ENCODE data around the gene SEZ6. TPM values are rescaled to one million over a fixed set of nuclear protein-coding genes. Genes with fewer than 3 reads are reported as not detected.
A peak's percentile ranks its signal among the peaks of the same experiment; 100 is the strongest.

Gene SEZ6
- polyA plus RNA-seq, 3 donors = 0.17 to 0.33 (median 0.18) TPM

GRCh38 chr17:28912938-28913333 lies 92.9 kb downstream of the SEZ6 start:
- H3K27me3 Mint-ChIP-seq (ENCODE audit: low read depth in 3 of 3) = peaks cover 0 to 3% (median 0%) of the 10 kb centered on the region in 3 donors

GRCh38 chr17:28912281-28912937 lies 93.4 kb downstream of the SEZ6 start:
- peak; percentile 45 for TF ChIP-seq CTCF (IDR thresholded peaks at IDR 0.05)
- peaks cover 98 to 100% of the 10 kb centered on the region in 2 donors for H3K36me3 ChIP-seq (replicated peaks in 1 of 2; ENCODE audit: control insufficient read depth in 1 of 2, insufficient read depth in 2 of 2, low read length in 2 of 2)
- WGBS (ENCODE audit: insufficient coverage) = 95% methylated on average over 16 of the region's 20 CpGs
- DNase-seq = no peak
- H4K20me1 ChIP-seq (ENCODE audit: insufficient read depth, low read length) = peaks cover 79% of the 10 kb centered on the region
- H3K4me1 ChIP-seq (ENCODE audit: control insufficient read depth in 1 of 2, insufficient read depth in 2 of 2, low read length in 2 of 2) = no peaks in the 10 kb centered on the region
- peak overlapping the region in 1 of 2 donors; percentile 43 for H3K27ac ChIP-seq (ENCODE audit: low read depth in 1 of 2, low read length in 2 of 2)
- H3K9me3 ChIP-seq (replicated peaks in 1 of 2; ENCODE audit: control insufficient read depth in 1 of 2, insufficient read depth in 1 of 2, low read length in 2 of 2) = no peaks in the 10 kb centered on the region
- H3K4me3 ChIP-seq (replicated peaks in 1 of 3; ENCODE audit: low read depth in 2 of 3, low read length in 3 of 3) = no peak overlapping the region
- no peaks in the 10 kb centered on the region for H3K9me3 Mint-ChIP-seq
- H3K9ac ChIP-seq (ENCODE audit: insufficient read depth, low read length, poor library complexity, severe bottlenecking) = no peak overlapping the region
- no peaks in the 10 kb centered on the region for H3K4me1 Mint-ChIP-seq
- no peak overlapping the region for H2AFZ ChIP-seq (ENCODE audit: insufficient read depth, low read depth, low read length, poor library complexity, severe bottlenecking)
- no peaks in the 10 kb centered on the region for H3K27me3 ChIP-seq (ENCODE audit: control insufficient read depth in 2 of 2, insufficient read depth in 2 of 2, low read length in 2 of 2)
- peaks cover 93 to 95% of the 10 kb centered on the region in 2 donors for H3K36me3 Mint-ChIP-seq
- H3K79me2 ChIP-seq (ENCODE audit: insufficient read depth, low read length) = peaks cover 10% of the 10 kb centered on the region
- intact Hi-C loops (cut with micrococcal nuclease) = no loop called here
- no peak overlapping the region for H3K4me3 Mint-ChIP-seq
- peaks cover 0 to 1% (median 0%) of the 10 kb centered on the region in 3 donors for H3K27me3 Mint-ChIP-seq (ENCODE audit: low read depth in 3 of 3)
- H3K4me2 ChIP-seq (replicated peaks; ENCODE audit: extremely low read depth, low read length, poor library complexity, severe bottlenecking) = no peak overlapping the region
- peak overlapping the region in 4 of 7 donors; percentile 27 to 79 (median 58) for H3K27ac Mint-ChIP-seq

More at GRCh38 chr17:28912938-28913333, 92.9 kb downstream of the SEZ6 start:
- no peak overlapping the region for H3K27ac ChIP-seq (ENCODE audit: low read depth in 1 of 2, low read length in 2 of 2)
- Mint-ChIP-seq H3K36me3 (peaks cover 93 to 95% of the 10 kb centered on the region in 2 donors), H3K4me1 (no peaks in the 10 kb centered on the region), H3K27ac (peak overlapping the region in 3 of 7 donors; percentile 4 to 79 (median 73)), H3K9me3 (no peaks in the 10 kb centered on the region), H3K4me3 (no peak overlapping the region)
- TF ChIP-seq CTCF (IDR thresholded peaks at IDR 0.05) = no peak
- H3K9me3 ChIP-seq (replicated peaks in 1 of 2; ENCODE audit: control insufficient read depth in 1 of 2, insufficient read depth in 1 of 2, low read length in 2 of 2) = no peaks in the 10 kb centered on the region
- peaks cover 10% of the 10 kb centered on the region for H3K79me2 ChIP-seq (ENCODE audit: insufficient read depth, low read length)
- no peak overlapping the region for H2AFZ ChIP-seq (ENCODE audit: insufficient read depth, low read depth, low read length, poor library complexity, severe bottlenecking)
- intact Hi-C loops (cut with micrococcal nuclease) = no loop called here
- no peak for DNase-seq
- WGBS (ENCODE audit: insufficient coverage) = 100% methylated on average over 4 of the region's 6 CpGs
- peaks cover 82% of the 10 kb centered on the region for H4K20me1 ChIP-seq (ENCODE audit: insufficient read depth, low read length)
- no peaks in the 10 kb centered on the region for H3K4me1 ChIP-seq (ENCODE audit: control insufficient read depth in 1 of 2, insufficient read depth in 2 of 2, low read length in 2 of 2)
- H3K4me3 ChIP-seq (replicated peaks in 1 of 3; ENCODE audit: low read depth in 2 of 3, low read length in 3 of 3) = no peak overlapping the region
- no peak overlapping the region for H3K9ac ChIP-seq (ENCODE audit: insufficient read depth, low read length, poor library complexity, severe bottlenecking)
- peaks cover 98 to 100% of the 10 kb centered on the region in 2 donors for H3K36me3 ChIP-seq (replicated peaks in 1 of 2; ENCODE audit: control insufficient read depth in 1 of 2, insufficient read depth in 2 of 2, low read length in 2 of 2)
- H3K4me2 ChIP-seq (replicated peaks; ENCODE audit: extremely low read depth, low read length, poor library complexity, severe bottlenecking) = no peak overlapping the region
- H3K27me3 ChIP-seq (ENCODE audit: control insufficient read depth in 2 of 2, insufficient read depth in 2 of 2, low read length in 2 of 2) = no peaks in the 10 kb centered on the region

All from CD14-positive monocyte (primary cell).